GM12874 (cell line): ENCODE measurements around the gene CUL2.

ENCODE experiments used
- CTCF ChIP-seq: IDR thresholded peaks from 2 replicates; pipeline ENCODE4 v1.5.1; 2011; ENCODE audit warnings: low read depth, mild to moderate bottlenecking, control low read depth, low read length, moderate library complexity; ENCODE audit not compliant: insufficient read depth

Gene CUL2

DNA sequence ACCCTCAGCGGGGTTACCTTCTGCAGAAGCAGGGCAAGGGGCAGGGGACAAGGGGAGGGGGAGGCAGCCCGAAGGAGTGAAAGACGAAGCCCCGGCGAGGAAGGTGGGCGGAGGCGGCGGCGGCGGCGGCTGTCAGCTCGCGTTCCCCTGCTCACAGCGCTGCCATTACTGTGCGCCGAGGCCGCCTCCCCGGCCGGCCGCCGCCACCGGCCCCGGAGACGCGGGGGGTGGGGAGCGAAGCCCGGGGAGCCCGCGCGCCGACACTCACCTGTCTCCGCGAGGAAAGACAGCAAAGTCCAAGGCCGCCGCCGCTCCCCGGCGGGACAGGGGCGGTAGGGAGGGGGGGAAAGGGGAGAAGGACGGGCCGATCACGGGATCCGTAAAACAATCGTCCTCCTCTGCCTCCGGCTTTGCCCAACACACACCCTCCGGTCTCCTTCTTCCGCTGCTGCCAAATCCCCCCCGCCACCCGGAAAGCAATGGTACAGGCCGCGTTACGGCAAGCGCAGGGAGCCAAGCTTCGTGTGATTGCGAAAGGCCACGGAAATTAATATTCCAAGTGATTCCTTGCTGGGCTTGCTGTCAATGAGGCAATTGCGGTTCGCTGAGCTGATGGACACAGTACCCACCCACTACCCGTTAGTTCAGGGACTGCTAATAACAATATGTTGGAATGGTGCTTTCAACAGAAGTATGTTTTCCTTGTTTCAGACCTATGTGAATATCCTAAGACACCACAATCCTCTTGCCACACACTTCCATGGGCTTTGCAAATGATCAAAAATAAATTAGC lies at the start of gene CUL2:
CUL2 (minus strand) TSS at position 180 of the 793 bp plus-strand sequence. CDS start 19,024 bp downstream, outside the sequence.
- TF ChIP-seq CTCF, result no peak

DNA sequence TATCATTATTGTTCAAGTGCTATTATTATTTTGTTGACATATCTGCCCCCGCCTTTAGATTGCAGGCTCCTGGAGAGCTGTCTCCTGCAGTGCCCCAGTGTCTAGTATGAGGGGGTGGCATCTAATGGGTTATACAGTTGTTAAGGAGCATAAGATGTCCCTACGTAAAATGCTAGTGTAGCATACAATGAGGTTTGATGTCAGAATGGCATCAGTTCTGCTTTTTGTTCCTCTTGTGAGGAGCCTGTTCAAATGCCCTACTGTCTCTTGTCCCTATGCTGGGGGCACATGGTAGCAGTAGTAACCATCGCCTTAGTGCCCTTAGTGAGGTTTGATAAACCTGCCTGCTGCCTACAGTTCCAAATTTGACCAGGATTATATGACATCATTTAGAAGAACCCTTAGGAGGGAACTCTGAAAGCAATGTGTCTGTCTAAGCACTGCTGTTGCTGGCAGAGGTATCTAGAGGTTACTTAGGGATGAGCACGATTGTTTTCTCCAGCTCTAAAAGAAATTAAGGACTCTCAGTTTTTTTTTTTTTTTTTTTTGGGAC lies 46.2 kb upstream of the CUL2 start:
- TF ChIP-seq CTCF, result no peak

- TF ChIP-seq CTCF, result no peak
Observed at GRCh38 chr10:35135861-35136260, 45.7 kb upstream of the CUL2 start.

DNA sequence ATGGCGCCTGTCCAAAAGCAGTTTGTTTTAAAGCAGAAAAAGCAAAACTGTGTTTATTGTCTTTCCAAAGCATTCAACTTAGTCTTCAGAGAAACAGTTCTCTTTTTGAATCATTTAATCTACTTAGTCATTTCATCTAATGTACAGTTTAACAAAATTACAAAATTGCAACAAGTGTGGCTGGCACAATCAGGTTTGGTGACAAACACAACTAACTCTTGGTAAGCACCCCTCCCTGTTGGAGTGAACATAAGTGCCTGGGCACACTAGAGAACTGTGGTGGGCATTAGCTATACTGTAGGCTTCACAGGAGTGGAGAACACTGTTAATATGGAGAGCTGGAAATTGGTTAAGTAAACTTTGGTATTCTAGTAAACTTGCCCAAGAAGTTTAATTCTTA lies 43.4 kb upstream of the CUL2 start:
- TF ChIP-seq CTCF, result no peak

- TF ChIP-seq CTCF, result no peak
Observed at GRCh38 chr10:35132727-35133126, 42.6 kb upstream of the CUL2 start.

GRCh38 chr10:35130663-35131062 lies 40.5 kb upstream of the CUL2 start:
- no peak for TF ChIP-seq CTCF

GRCh38 chr10:35129185-35129674 lies 39.1 kb upstream of the CUL2 start:
- no peak for TF ChIP-seq CTCF
